Lower leg skin (tissue), 3 donors: ENCODE results near the gene EVI5L.

Experiments
- POLR2A ChIP-seq, 2 donors: fragments of 450-650 bp; IDR thresholded peaks; one replicate each; pipeline ENCODE4 v1.6.1; 2016 to 2017; ENCODE audit warnings: antibody characterized with exemption in 2 of 2, mild to moderate bottlenecking in 1 of 2, moderate library complexity in 1 of 2
- TF ChIP-seq, protein P1 (sequence below), 3 donors: fragments of 450-650 bp; IDR thresholded peaks; one replicate each; pipeline ENCODE4 v1.5.1; 2016; ENCODE audit warnings: antibody characterized with exemption in 3 of 3, mild to moderate bottlenecking in 3 of 3, moderate library complexity in 2 of 3

DNA sequence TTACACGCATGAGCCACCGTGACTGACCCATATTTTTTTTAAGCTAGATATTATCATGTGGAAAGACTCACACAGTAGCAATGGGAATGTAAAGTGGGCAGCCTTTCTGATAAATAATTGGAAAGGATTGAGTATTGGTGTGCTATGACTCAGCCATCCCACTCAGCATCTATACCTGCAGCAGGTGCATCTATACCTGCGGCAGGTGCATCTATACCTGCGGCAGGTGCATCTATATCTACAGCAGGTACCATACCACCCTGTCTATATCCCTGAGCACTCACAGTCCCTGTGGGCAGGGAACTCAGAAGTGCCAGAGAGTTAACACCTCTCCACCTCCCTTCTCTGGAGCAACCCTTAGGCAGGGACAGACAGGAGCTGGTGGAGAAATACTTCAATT is 53.1 kb downstream of the EVI5L start:
- TF ChIP-seq, protein P1, sequence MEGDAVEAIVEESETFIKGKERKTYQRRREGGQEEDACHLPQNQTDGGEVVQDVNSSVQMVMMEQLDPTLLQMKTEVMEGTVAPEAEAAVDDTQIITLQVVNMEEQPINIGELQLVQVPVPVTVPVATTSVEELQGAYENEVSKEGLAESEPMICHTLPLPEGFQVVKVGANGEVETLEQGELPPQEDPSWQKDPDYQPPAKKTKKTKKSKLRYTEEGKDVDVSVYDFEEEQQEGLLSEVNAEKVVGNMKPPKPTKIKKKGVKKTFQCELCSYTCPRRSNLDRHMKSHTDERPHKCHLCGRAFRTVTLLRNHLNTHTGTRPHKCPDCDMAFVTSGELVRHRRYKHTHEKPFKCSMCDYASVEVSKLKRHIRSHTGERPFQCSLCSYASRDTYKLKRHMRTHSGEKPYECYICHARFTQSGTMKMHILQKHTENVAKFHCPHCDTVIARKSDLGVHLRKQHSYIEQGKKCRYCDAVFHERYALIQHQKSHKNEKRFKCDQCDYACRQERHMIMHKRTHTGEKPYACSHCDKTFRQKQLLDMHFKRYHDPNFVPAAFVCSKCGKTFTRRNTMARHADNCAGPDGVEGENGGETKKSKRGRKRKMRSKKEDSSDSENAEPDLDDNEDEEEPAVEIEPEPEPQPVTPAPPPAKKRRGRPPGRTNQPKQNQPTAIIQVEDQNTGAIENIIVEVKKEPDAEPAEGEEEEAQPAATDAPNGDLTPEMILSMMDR (IDR thresholded peaks at IDR 0.05): no peak
- TF ChIP-seq POLR2A (IDR thresholded peaks at IDR 0.05): no peak
